SK-N-MC (cell line): ENCODE measurements around the gene TAS2R46.

Experiments
- EZH2 ChIP-seq: fragments of 200-600 bp; sonication (generic); IDR thresholded peaks from one replicate; pipeline ENCODE4 v1.6.1; 2017; ENCODE audit warnings: antibody characterized with exemption
- FOXP2 ChIP-seq: optimal IDR thresholded peaks from 2 replicates; pipeline ENCODE3; 2011; ENCODE audit warnings: mild to moderate bottlenecking, moderate library complexity; ENCODE audit not compliant: insufficient read depth; ENCODE audit errors: extremely low read length, control extremely low read depth
- POLR2AphosphoS5 ChIP-seq: IDR thresholded peaks from 2 replicates; pipeline ENCODE4 v1.6.1; 2012; ENCODE audit warnings: mild to moderate bottlenecking, low read depth, low read length, borderline replicate concordance

DNA sequence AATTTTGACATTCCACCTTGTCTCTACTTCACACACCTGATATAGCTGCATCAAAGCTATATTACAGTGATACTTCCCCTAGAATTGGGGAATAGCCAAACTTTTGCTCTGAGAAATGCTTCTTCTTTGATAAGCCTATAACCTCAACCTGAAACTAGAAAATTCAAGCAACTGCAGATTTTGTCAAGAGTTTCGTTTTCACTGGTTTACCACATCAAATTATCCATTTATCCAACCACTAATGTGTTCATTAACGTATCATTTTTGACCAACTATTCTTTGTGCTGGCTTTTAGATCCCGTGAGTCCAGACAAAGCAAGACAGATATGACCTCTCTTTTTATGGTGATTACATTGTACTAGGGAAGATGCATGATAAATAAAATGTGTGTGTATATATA lies 13.5 kb upstream of the TAS2R46 start:
- TF ChIP-seq EZH2 = no peak
- no peak for TF ChIP-seq FOXP2
- TF ChIP-seq POLR2AphosphoS5 = no peak
